Measurements from ENCODE around the gene NEIL3.

- TF ChIP-seq CTCF (conservative IDR thresholded peaks at IDR 0.05 in 1 of 2, IDR thresholded peaks at IDR 0.05 in 1 of 2; ENCODE audit: low read depth in 1 of 2, low read length in 2 of 2) (no peak), EZH2 (IDR thresholded peaks at IDR 0.05; ENCODE audit: low read length, missing control alignments) (no peak)
Measured at GRCh38 chr4:177271091-177271490, 38.6 kb upstream of the NEIL3 start.
